ENCODE data around the gene GTF3C2.
"Not testable (repeated sequence)": the region's sequence is repeated elsewhere in the genome, so short reads cannot be mapped to it uniquely, and the experiment has no call there.

Gene GTF3C2

GRCh38 chr2:27320958-27321543 lies 35.5 kb downstream of the GTF3C2 start:
- DNase-seq, result no peak

- not testable (repeated sequence) for DNase-seq
Observed at GRCh38 chr2:27319839-27320238, 36.7 kb downstream of the GTF3C2 start.

- DNase-seq, result no peak
Observed at GRCh38 chr2:27316655-27317412, 39.7 kb downstream of the GTF3C2 start.

GRCh38 chr2:27315122-27315521 lies 41.4 kb downstream of the GTF3C2 start:
- DNase-seq, result no peak

- DNase-seq, result no peak
Observed at GRCh38 chr2:27314709-27315108, 41.9 kb downstream of the GTF3C2 start.

GRCh38 chr2:27313882-27314645 lies 42.5 kb downstream of the GTF3C2 start:
- DNase-seq, result no peak

- no peak for DNase-seq
Observed at GRCh38 chr2:27312152-27312551, 44.4 kb downstream of the GTF3C2 start.

GRCh38 chr2:27309651-27310050 lies 46.9 kb downstream of the GTF3C2 start:
- DNase-seq, result no peak

- peak; percentile 25 for DNase-seq
Observed at GRCh38 chr2:27308359-27308881, 48.1 kb downstream of the GTF3C2 start, which contains the start of gene UCN. UCN (minus strand) TSS chr2:27308445; CDS start chr2:27307895, 550 bp downstream.

- no peak for DNase-seq
Observed at GRCh38 chr2:27307545-27308358, 48.8 kb downstream of the GTF3C2 start.

GRCh38 chr2:27307287-27307544 lies 49.3 kb downstream of the GTF3C2 start:
- no peak for DNase-seq

GRCh38 chr2:27306573-27307286 lies 49.8 kb downstream of the GTF3C2 start:
- peak; percentile 56 for DNase-seq

GRCh38 chr2:27306136-27306535 lies 50.4 kb downstream of the GTF3C2 start:
- no peak for DNase-seq

GRCh38 chr2:27305516-27305915 lies 51.0 kb downstream of the GTF3C2 start:
- no peak for DNase-seq

GRCh38 chr2:27304488-27305240 lies 51.9 kb downstream of the GTF3C2 start:
- DNase-seq, result no peak

GRCh38 chr2:27303093-27304025 lies 53.2 kb downstream of the GTF3C2 start:
- DNase-seq, result peak; percentile 56

- not testable (repeated sequence) for DNase-seq
Observed at GRCh38 chr2:27300606-27301005, 56.0 kb downstream of the GTF3C2 start.

- no peak for DNase-seq
Observed at GRCh38 chr2:27298391-27299080, 58.0 kb downstream of the GTF3C2 start.

- no peak for DNase-seq
Observed at GRCh38 chr2:27297195-27297594, 59.4 kb downstream of the GTF3C2 start.

- no peak for DNase-seq
Observed at GRCh38 chr2:27296481-27296880, 60.1 kb downstream of the GTF3C2 start.
